ENCODE results near the gene UFD1.

The UFD1 gene

GRCh38 chr22:19498154-19498865 lies 19.3 kb upstream of the UFD1 start:
- in situ Hi-C loops (cut with HindIII; ENCODE audit: low sequenced_read_pairs) = no loop called here
- DNase-seq (ENCODE audit: low read depth, low spot score) = no peak
- no peak for TF ChIP-seq CTCF (IDR thresholded peaks at IDR 0.05; ENCODE audit: low read depth, low read length)
- no peak overlapping the region for H3K4me3 ChIP-seq (ENCODE audit: low read depth, low read length)

- peak; percentile 84 for DNase-seq (ENCODE audit: low read depth, low spot score)
- in situ Hi-C loops (cut with HindIII; ENCODE audit: low sequenced_read_pairs) = no loop called here
Observed at GRCh38 chr22:19497245-19497644, 18.3 kb upstream of the UFD1 start.

GRCh38 chr22:19496324-19496630 lies 17.3 kb upstream of the UFD1 start:
- TF ChIP-seq CTCF (IDR thresholded peaks at IDR 0.05; ENCODE audit: low read depth, low read length) = no peak
- no peak for DNase-seq (ENCODE audit: low read depth, low spot score)
- H3K4me3 ChIP-seq (ENCODE audit: low read depth, low read length) = no peak overlapping the region
- in situ Hi-C loops (cut with HindIII; ENCODE audit: low sequenced_read_pairs) = no loop called here

More at GRCh38 chr22:19497245-19497644, 18.3 kb upstream of the UFD1 start:
- no peak overlapping the region for H3K4me3 ChIP-seq (ENCODE audit: low read depth, low read length)
- no peak for TF ChIP-seq CTCF (IDR thresholded peaks at IDR 0.05; ENCODE audit: low read depth, low read length)

GRCh38 chr22:19495562-19496323 lies 16.8 kb upstream of the UFD1 start:
- DNase-seq (ENCODE audit: low read depth, low spot score) = no peak
- in situ Hi-C loops (cut with HindIII; ENCODE audit: low sequenced_read_pairs) = no loop called here
- no peak for TF ChIP-seq CTCF (IDR thresholded peaks at IDR 0.05; ENCODE audit: low read depth, low read length)
- no peak overlapping the region for H3K4me3 ChIP-seq (ENCODE audit: low read depth, low read length)

- in situ Hi-C loops (cut with HindIII; ENCODE audit: low sequenced_read_pairs) = no loop called here
- H3K4me3 ChIP-seq (ENCODE audit: low read depth, low read length) = no peak overlapping the region
- no peak for DNase-seq (ENCODE audit: low read depth, low spot score)
- TF ChIP-seq CTCF (IDR thresholded peaks at IDR 0.05; ENCODE audit: low read depth, low read length) = no peak
Observed at GRCh38 chr22:19494676-19495173, 15.7 kb upstream of the UFD1 start.

GRCh38 chr22:19494001-19494560 lies 15.1 kb upstream of the UFD1 start:
- H3K4me3 ChIP-seq (ENCODE audit: low read depth, low read length) = no peak overlapping the region
- no peak for TF ChIP-seq CTCF (IDR thresholded peaks at IDR 0.05; ENCODE audit: low read depth, low read length)
- in situ Hi-C loops (cut with HindIII; ENCODE audit: low sequenced_read_pairs) = no loop called here
- no peak for DNase-seq (ENCODE audit: low read depth, low spot score)

All from astrocyte of the spinal cord (primary cell).